D721Med (cell line): ENCODE results near the gene ENAH.

Source experiments
- DNase-seq: peaks from one replicate; pipeline ENCODE4 v3.0.0; 2011; ENCODE audit warnings: low spot score; ENCODE audit not compliant: insufficient read length
- FAIRE-seq: peaks from 2 replicates; lab custom pipeline; 2011; peaks lifted over from hg19 to GRCh38; lab: Jason Lieb, UNC
- TF ChIP-seq, protein P1 (sequence below): IDR thresholded peaks from 2 replicates; pipeline ENCODE4 v1.5.1; 2012; ENCODE audit warnings: mild to moderate bottlenecking, control low read depth; ENCODE audit not compliant: insufficient read depth; ENCODE audit errors: missing control alignments

The ENAH gene

DNA sequence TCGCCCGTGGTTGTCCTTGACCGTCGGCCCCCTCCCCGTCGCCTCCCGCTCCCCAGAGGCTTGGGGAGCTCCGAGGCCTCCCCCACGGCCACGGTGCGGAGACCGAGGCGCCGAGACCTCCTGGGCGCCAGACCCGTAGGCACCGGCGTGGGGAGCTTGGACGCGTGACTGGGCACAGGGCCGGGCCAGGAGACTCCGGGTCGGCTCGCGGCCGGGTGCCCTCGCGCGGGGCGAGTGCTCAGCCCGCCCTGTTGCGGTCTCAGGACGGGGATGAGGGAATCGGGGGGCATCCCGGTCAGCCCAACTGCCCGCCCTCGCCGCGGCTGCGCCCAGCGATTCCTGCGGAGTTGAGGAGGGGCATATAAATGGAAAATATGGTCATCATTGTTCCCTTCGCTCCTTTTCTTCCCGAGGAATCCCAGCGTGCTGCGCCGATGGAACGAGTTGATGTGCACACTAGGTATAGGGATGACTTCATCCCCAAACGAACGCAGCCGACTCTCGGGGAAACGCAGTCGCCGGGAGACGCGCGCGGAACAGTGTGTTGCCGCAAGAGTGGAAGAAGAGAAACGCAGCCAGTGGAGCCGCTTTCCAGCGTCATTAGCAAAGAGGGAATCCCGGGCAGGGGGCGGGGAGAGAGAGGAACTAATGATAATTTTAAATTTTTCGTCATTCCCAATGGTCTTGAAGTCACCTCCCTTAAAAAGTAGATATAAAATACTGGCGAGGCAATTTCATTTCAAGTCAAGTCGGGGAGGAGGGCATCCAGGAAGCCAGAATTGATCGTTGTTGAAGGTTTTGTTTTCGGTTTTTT is 747 bp upstream of the ENAH start:
- FAIRE-seq (no peak), DNase-seq (no peak)
- TF ChIP-seq, protein P1, sequence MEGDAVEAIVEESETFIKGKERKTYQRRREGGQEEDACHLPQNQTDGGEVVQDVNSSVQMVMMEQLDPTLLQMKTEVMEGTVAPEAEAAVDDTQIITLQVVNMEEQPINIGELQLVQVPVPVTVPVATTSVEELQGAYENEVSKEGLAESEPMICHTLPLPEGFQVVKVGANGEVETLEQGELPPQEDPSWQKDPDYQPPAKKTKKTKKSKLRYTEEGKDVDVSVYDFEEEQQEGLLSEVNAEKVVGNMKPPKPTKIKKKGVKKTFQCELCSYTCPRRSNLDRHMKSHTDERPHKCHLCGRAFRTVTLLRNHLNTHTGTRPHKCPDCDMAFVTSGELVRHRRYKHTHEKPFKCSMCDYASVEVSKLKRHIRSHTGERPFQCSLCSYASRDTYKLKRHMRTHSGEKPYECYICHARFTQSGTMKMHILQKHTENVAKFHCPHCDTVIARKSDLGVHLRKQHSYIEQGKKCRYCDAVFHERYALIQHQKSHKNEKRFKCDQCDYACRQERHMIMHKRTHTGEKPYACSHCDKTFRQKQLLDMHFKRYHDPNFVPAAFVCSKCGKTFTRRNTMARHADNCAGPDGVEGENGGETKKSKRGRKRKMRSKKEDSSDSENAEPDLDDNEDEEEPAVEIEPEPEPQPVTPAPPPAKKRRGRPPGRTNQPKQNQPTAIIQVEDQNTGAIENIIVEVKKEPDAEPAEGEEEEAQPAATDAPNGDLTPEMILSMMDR, result no peak

DNA sequence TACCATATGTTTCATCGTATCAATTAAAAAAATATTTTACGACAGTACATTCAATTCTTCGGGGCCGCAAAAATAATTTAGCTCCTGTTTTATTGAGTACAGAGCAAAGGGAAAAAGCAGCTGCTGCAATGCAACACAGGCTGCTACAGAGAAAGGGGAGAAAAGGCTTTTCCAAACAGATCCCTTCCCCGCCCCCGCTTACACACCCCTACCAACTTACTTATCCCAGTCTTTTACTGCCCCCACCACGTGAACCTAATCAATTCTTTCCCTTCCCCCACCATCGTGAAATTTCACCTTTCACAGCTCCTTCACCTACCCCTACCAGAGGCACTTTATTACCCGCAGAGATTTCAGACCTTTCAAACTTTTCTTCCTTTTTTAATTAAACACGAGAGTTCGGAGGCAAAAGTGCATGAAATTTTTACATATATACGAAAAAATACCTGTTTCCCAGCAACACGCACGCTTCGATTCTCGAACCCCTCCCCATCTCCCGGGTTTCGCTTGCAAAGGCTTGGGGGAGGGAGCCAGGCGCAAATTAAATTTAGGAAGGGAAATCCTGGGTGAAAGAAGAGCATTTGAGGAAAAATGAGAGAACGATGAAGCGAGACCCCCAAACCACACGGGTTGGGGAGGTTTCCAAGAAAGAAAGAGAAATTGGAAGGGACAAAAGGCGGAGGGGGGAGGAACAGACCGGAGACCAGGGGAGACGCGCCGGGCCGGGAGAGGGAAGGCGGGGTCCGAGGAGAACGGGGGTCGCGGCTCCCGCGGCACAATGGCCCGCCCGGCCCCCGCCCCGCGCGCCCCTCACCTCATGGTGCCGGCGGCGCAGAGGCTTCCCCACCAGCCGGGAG is 823 bp downstream of the ENAH start:
- no peak for FAIRE-seq
- TF ChIP-seq, protein P1, result peak; percentile 17

DNA sequence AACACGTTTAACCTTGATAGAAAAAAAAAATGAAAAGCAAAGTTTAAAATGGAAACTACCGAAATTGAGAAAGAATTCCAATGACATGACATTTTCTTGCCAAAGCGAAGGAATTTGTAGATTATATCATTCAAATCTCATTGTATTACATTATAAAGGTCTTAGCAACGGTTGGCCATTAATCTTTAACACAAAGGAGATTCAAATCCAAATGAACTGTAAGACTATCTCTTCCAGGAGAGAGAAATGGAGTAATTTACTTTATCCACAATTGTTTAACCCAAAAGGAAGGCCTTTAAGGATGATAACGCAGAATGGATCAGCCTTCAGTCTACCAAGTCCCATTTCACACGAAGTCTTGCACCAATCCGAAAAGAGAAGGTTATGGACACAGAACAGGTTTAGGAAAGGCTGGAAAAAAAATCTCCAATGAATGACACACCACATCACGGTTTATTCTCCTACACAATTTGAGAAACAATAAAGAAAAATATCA is 1.5 kb downstream of the ENAH start:
- TF ChIP-seq, protein P1, result no peak
- no peak for DNase-seq

More for the DNA sequence above, 823 bp downstream of the ENAH start:
- DNase-seq, result no peak

DNA sequence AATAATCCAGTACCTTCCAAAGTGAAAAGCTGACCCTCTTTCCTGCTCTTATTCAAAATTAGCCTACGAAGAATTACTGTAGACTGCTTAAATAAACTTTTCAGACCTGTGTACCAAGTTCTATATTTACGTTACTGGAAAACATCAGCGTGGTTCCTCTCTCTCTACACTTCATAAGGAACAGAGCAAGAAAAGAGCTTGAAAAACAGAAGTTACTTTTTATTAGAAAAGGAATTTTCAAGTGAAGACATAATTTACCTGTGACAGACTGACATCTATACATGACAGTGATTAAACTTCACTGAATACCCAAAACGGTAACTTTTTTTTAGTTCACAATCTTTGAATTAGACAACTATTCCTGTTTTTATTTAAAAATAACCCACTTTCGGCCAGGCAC is 2.7 kb downstream of the ENAH start:
- FAIRE-seq (peak; percentile 66), DNase-seq (no peak)
- TF ChIP-seq, protein P1, result no peak

More for the DNA sequence above, 1.5 kb downstream of the ENAH start:
- FAIRE-seq, result peak; percentile 73

DNA sequence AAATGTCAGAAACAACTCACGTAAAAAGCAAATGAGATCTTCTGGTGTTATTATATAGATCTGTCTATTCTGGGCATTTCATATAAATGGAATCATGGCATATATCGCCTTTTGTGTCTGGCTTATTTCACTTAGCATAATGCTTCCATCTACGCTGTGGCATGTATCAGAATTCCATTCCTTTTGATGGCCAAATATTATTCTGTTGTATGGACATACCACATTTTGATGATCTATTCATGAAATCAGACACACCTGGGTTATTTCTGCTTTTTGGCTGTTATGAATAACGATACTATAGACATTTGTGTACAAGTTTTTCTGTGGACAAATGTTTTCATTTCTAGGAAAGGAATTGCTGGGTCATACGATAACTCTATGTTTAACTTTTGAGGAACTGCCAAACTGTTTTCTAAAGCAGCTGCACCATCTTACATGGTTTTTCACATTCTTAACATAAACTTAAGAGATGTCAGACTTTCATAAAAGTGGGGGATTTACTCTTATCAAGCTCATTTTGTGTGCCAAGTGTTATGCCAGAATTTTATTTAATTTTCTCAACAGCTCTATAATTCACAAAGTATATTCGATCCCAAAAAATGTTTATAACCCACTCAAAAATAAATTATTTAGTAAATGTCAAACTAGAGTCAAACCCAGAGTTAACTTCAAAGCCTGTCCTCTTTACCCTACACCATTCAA is 7.6 kb downstream of the ENAH start:
- TF ChIP-seq, protein P1, result no peak
- DNase-seq (no peak), FAIRE-seq (peak; percentile 90)

DNA sequence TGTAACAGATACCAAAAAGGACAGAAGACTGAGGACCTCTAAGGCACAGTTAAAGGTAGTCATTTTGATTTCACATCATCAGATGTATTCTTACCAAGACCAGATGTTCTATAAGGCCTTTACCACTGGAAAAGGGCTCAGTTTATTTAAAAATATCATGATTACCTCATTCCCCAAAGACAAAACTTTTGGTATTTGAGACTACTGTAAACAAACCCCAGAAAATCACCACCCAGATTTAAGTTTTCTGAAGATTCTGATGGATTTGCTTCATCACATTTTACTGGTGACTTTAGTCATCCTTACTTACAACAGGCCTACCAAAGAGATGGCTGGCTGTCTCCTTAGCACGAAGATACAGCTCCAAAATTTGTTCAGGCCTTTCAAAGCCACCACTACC is 8.3 kb downstream of the ENAH start:
- DNase-seq (no peak), FAIRE-seq (no peak)
- TF ChIP-seq, protein P1, result no peak
